Measurements from ENCODE around the gene MCM3.

GRCh38 chr6:52331793-52332457 lies 47.4 kb upstream of the MCM3 start:
- TF ChIP-seq FOXM1 (IDR thresholded peaks at IDR 0.05; ENCODE audit: low read depth) (no peak), CTCF (IDR thresholded peaks at IDR 0.05) (no peak), RAD21 (IDR thresholded peaks at IDR 0.05; ENCODE audit: low read length) (no peak), JUND (IDR thresholded peaks at IDR 0.05) (no peak), MXI1 (IDR thresholded peaks at IDR 0.05; ENCODE audit: low read depth, low read length) (no peak), GABPA (IDR thresholded peaks at IDR 0.05; ENCODE audit: low read depth) (no peak), YY1 (IDR thresholded peaks at IDR 0.05; ENCODE audit: low read depth) (no peak), TEAD4 (IDR thresholded peaks at IDR 0.05; ENCODE audit: borderline replicate concordance, insufficient read depth) (no peak), EZH2phosphoT487 (IDR thresholded peaks at IDR 0.05; ENCODE audit: borderline replicate concordance, low read depth) (no peak), EP300 (IDR thresholded peaks at IDR 0.05; ENCODE audit: borderline replicate concordance in 1 of 2, low read depth in 1 of 2, low read length in 1 of 2) (no peak), RCOR1 (IDR thresholded peaks at IDR 0.05; ENCODE audit: low read length) (no peak)
- TF ChIP-seq, protein P1, sequence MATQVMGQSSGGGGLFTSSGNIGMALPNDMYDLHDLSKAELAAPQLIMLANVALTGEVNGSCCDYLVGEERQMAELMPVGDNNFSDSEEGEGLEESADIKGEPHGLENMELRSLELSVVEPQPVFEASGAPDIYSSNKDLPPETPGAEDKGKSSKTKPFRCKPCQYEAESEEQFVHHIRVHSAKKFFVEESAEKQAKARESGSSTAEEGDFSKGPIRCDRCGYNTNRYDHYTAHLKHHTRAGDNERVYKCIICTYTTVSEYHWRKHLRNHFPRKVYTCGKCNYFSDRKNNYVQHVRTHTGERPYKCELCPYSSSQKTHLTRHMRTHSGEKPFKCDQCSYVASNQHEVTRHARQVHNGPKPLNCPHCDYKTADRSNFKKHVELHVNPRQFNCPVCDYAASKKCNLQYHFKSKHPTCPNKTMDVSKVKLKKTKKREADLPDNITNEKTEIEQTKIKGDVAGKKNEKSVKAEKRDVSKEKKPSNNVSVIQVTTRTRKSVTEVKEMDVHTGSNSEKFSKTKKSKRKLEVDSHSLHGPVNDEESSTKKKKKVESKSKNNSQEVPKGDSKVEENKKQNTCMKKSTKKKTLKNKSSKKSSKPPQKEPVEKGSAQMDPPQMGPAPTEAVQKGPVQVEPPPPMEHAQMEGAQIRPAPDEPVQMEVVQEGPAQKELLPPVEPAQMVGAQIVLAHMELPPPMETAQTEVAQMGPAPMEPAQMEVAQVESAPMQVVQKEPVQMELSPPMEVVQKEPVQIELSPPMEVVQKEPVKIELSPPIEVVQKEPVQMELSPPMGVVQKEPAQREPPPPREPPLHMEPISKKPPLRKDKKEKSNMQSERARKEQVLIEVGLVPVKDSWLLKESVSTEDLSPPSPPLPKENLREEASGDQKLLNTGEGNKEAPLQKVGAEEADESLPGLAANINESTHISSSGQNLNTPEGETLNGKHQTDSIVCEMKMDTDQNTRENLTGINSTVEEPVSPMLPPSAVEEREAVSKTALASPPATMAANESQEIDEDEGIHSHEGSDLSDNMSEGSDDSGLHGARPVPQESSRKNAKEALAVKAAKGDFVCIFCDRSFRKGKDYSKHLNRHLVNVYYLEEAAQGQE (IDR thresholded peaks at IDR 0.05; ENCODE audit: low read depth, low read length), result no peak
- TF ChIP-seq, protein P2, sequence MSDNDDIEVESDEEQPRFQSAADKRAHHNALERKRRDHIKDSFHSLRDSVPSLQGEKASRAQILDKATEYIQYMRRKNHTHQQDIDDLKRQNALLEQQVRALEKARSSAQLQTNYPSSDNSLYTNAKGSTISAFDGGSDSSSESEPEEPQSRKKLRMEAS (IDR thresholded peaks at IDR 0.05; ENCODE audit: low read depth), result no peak
- TF ChIP-seq, protein P3, sequence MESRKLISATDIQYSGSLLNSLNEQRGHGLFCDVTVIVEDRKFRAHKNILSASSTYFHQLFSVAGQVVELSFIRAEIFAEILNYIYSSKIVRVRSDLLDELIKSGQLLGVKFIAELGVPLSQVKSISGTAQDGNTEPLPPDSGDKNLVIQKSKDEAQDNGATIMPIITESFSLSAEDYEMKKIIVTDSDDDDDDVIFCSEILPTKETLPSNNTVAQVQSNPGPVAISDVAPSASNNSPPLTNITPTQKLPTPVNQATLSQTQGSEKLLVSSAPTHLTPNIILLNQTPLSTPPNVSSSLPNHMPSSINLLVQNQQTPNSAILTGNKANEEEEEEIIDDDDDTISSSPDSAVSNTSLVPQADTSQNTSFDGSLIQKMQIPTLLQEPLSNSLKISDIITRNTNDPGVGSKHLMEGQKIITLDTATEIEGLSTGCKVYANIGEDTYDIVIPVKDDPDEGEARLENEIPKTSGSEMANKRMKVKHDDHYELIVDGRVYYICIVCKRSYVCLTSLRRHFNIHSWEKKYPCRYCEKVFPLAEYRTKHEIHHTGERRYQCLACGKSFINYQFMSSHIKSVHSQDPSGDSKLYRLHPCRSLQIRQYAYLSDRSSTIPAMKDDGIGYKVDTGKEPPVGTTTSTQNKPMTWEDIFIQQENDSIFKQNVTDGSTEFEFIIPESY (IDR thresholded peaks at IDR 0.05; ENCODE audit: borderline replicate concordance, low read depth), result no peak

Measured in SK-N-SH (cell line).